HepG2 (cell line): Measurements from ENCODE around the gene HECTD4.

Experiments
- CTCF ChIP-seq: sonication (generic); formaldehyde crosslinking; IDR thresholded peaks from 2 replicates; pipeline ENCODE4 v1.5.0; 2020; ENCODE audit warnings: mild to moderate bottlenecking, missing genetic modification reagents, moderate library complexity
- MATR3 ChIP-seq: sonication (generic); formaldehyde crosslinking; IDR thresholded peaks from 2 replicates; pipeline ENCODE4 v1.4.0; 2020; ENCODE audit warnings: missing genetic modification reagents
- PHF5A ChIP-seq: IDR thresholded peaks from one replicate; pipeline ENCODE4 v1.6.1; 2018; ENCODE audit warnings: low read depth, missing genetic modification reagents; ENCODE audit not compliant: unreplicated experiment
- PLSCR1 ChIP-seq: sonication (generic); formaldehyde crosslinking; IDR thresholded peaks from 2 replicates; pipeline ENCODE4 v1.5.0; 2020; ENCODE audit warnings: missing genetic modification reagents, mild to moderate bottlenecking, borderline replicate concordance
- YY1 ChIP-seq: IDR thresholded peaks from 2 replicates; pipeline ENCODE4 v1.6.1; 2011; ENCODE audit warnings: low read length, low read depth, moderate library complexity, mild to moderate bottlenecking; ENCODE audit not compliant: insufficient read depth, insufficient replicate concordance
- ZGPAT ChIP-seq: IDR thresholded peaks from 2 replicates; pipeline ENCODE4 v1.6.1; 2016; ENCODE audit warnings: mild to moderate bottlenecking
- ZMYM2 ChIP-seq: sonication (generic); formaldehyde crosslinking; IDR thresholded peaks from 2 replicates; pipeline ENCODE4 v1.8.0; 2022; ENCODE audit warnings: mild to moderate bottlenecking, missing genetic modification reagents
- ZNF589 ChIP-seq: sonication (generic); formaldehyde crosslinking; conservative IDR thresholded peaks from 2 replicates; pipeline ENCODE4 v1.8.0; 2022; ENCODE audit warnings: mild to moderate bottlenecking, moderate library complexity, missing genetic modification reagents
- ZSCAN20 ChIP-seq: sonication (generic); formaldehyde crosslinking; IDR thresholded peaks from 2 replicates; pipeline ENCODE4 v1.4.0; 2020; ENCODE audit warnings: missing genetic modification reagents, mild to moderate bottlenecking, borderline replicate concordance
- TF ChIP-seq, protein P1 (sequence below): sonication (generic); formaldehyde crosslinking; IDR thresholded peaks from 2 replicates; pipeline ENCODE4 v1.4.0; 2020; ENCODE audit warnings: missing genetic modification reagents, mild to moderate bottlenecking, borderline replicate concordance
- TF ChIP-seq, protein P2 (sequence below): sonication (generic); formaldehyde crosslinking; IDR thresholded peaks from 2 replicates; pipeline ENCODE4 v1.4.0; 2020; ENCODE audit warnings: missing genetic modification reagents
- TF ChIP-seq, protein P3 (sequence below): fragments of 450-650 bp; IDR thresholded peaks from 2 replicates; pipeline ENCODE4 v1.6.1; 2016
- TF ChIP-seq, protein P4 (sequence below): sonication (generic); formaldehyde crosslinking; IDR thresholded peaks from 2 replicates; pipeline ENCODE4 v1.5.0; 2020; ENCODE audit warnings: missing genetic modification reagents

GRCh38 chr12:112226768-112227167, 155.5 kb downstream of the HECTD4 start:
- TF ChIP-seq, protein P1, sequence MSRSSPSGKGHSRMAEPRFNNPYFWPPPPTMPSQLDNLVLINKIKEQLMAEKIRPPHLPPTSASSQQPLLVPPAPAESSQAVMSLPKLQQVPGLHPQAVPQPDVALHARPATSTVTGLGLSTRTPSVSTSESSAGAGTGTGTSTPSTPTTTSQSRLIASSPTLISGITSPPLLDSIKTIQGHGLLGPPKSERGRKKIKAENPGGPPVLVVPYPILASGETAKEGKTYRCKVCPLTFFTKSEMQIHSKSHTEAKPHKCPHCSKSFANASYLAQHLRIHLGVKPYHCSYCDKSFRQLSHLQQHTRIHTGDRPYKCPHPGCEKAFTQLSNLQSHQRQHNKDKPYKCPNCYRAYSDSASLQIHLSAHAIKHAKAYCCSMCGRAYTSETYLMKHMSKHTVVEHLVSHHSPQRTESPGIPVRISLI (CRISPR knock-in tag): no peak
- no peak for TF ChIP-seq ZMYM2 (CRISPR knock-in tag)
- no peak for TF ChIP-seq CTCF (CRISPR knock-in tag)
- no peak for TF ChIP-seq ZSCAN20
- TF ChIP-seq, protein P2, sequence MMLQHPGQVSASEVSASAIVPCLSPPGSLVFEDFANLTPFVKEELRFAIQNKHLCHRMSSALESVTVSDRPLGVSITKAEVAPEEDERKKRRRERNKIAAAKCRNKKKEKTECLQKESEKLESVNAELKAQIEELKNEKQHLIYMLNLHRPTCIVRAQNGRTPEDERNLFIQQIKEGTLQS (CRISPR knock-in tag): no peak
- no peak for TF ChIP-seq PLSCR1 (CRISPR knock-in tag)
- no peak for TF ChIP-seq PHF5A
- TF ChIP-seq ZNF589 (CRISPR knock-in tag): no peak
- TF ChIP-seq YY1: no peak
- no peak for TF ChIP-seq MATR3 (CRISPR knock-in tag)
- no peak for TF ChIP-seq ZGPAT
- TF ChIP-seq, protein P3, sequence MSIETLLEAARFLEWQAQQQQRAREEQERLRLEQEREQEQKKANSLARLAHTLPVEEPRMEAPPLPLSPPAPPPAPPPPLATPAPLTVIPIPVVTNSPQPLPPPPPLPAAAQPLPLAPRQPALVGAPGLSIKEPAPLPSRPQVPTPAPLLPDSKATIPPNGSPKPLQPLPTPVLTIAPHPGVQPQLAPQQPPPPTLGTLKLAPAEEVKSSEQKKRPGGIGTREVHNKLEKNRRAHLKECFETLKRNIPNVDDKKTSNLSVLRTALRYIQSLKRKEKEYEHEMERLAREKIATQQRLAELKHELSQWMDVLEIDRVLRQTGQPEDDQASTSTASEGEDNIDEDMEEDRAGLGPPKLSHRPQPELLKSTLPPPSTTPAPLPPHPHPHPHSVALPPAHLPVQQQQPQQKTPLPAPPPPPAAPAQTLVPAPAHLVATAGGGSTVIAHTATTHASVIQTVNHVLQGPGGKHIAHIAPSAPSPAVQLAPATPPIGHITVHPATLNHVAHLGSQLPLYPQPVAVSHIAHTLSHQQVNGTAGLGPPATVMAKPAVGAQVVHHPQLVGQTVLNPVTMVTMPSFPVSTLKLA: no peak
- TF ChIP-seq, protein P4, sequence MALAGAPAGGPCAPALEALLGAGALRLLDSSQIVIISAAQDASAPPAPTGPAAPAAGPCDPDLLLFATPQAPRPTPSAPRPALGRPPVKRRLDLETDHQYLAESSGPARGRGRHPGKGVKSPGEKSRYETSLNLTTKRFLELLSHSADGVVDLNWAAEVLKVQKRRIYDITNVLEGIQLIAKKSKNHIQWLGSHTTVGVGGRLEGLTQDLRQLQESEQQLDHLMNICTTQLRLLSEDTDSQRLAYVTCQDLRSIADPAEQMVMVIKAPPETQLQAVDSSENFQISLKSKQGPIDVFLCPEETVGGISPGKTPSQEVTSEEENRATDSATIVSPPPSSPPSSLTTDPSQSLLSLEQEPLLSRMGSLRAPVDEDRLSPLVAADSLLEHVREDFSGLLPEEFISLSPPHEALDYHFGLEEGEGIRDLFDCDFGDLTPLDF (CRISPR knock-in tag): no peak
